Retinal pigment epithelial cell (primary cell): ENCODE measurements around the gene FXN.

ENCODE experiments used
- DNase-seq: peaks from one replicate; pipeline ENCODE4 v3.0.0-alpha.2; 2010; ENCODE audit warnings: low read depth
- H3K4me3 ChIP-seq: 2 replicates; pipeline ENCODE4 v1.5.1; 2011; ENCODE audit warnings: mild to moderate bottlenecking, low read length, control low read depth, moderate library complexity
- CTCF ChIP-seq: conservative IDR thresholded peaks from 2 replicates; pipeline ENCODE4 v1.5.1; 2011; ENCODE audit warnings: low read depth, low read length, control low read depth, inconsistent platforms

The FXN gene

GRCh38 chr9:69131682-69132081 is 96.1 kb downstream of the FXN start:
- H3K4me3 ChIP-seq: no peak overlapping the region
- no peak for TF ChIP-seq CTCF
- DNase-seq: no peak

- no peak overlapping the region for H3K4me3 ChIP-seq
- DNase-seq: no peak
- no peak for TF ChIP-seq CTCF
These were observed 96.8 kb downstream of the FXN start for GRCh38 chr9:69132361-69132760.

GRCh38 chr9:69134412-69134811 is 98.9 kb downstream of the FXN start:
- TF ChIP-seq CTCF: no peak
- H3K4me3 ChIP-seq: no peak overlapping the region
- no peak for DNase-seq

GRCh38 chr9:69136185-69136584 is 100.6 kb downstream of the FXN start:
- DNase-seq: no peak
- TF ChIP-seq CTCF: no peak
- H3K4me3 ChIP-seq: no peak overlapping the region

- DNase-seq: no peak
- H3K4me3 ChIP-seq: no peak overlapping the region
- no peak for TF ChIP-seq CTCF
These were observed 101.2 kb downstream of the FXN start for GRCh38 chr9:69136779-69137178.

- H3K4me3 ChIP-seq: no peak overlapping the region
- no peak for TF ChIP-seq CTCF
- DNase-seq: no peak
These were observed 101.8 kb downstream of the FXN start for GRCh38 chr9:69137311-69137710.

- no peak for TF ChIP-seq CTCF
These were observed 104.0 kb downstream of the FXN start for GRCh38 chr9:69139596-69139995.

More at GRCh38 chr9:69139596-69139995, 104.0 kb downstream of the FXN start:
- no peak for DNase-seq
- no peak overlapping the region for H3K4me3 ChIP-seq
